Brain pericyte (primary cell): ENCODE results near the gene DOCK1.
"Not testable (repeated sequence)": the region's sequence is repeated elsewhere in the genome, so short reads cannot be mapped to it uniquely, and the experiment has no call there.

Source experiments
- DNase-seq: peaks from one replicate; pipeline ENCODE4 v3.0.0-alpha.2; 2012; ENCODE audit warnings: low read depth, low spot score

DOCK1 gene

GRCh38 chr10:126904818-126905701 is at the start of gene DOCK1:
Gene DOCK1, plus strand, starts transcription at chr10:126905428. Its CDS starts 90 bp downstream, at chr10:126905518.
- DNase-seq = no peak

DNA sequence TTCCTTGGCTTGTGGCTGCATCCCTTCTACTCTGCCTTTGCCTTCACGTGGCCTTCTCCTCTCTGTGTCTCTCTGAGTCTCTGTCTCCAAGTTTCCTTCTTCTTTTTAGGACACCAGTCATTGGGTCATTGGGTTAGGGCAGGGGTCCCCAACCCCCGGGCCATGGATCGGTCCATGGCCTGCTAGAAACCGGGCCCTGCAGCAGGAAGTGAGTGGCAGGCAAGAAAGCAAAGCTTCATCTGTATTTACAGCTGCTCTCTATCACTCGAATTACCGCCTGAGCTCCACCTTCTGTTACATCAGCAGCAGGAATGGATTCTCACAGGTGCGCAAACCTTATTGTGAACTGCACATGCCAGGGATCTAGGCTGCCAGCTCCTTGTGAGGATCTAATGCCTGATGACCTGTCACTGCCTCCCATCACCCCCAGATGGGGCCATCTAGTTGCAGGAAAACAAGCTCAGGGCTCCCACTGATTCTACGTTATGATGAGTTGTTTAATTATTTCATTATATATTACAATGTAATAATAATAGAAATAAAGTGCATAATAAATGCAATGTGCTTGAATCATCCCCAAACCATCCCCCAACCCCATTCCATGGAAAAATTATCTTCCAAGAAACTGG is 47.9 kb upstream of the DOCK1 start:
- DNase-seq = no peak

DNA sequence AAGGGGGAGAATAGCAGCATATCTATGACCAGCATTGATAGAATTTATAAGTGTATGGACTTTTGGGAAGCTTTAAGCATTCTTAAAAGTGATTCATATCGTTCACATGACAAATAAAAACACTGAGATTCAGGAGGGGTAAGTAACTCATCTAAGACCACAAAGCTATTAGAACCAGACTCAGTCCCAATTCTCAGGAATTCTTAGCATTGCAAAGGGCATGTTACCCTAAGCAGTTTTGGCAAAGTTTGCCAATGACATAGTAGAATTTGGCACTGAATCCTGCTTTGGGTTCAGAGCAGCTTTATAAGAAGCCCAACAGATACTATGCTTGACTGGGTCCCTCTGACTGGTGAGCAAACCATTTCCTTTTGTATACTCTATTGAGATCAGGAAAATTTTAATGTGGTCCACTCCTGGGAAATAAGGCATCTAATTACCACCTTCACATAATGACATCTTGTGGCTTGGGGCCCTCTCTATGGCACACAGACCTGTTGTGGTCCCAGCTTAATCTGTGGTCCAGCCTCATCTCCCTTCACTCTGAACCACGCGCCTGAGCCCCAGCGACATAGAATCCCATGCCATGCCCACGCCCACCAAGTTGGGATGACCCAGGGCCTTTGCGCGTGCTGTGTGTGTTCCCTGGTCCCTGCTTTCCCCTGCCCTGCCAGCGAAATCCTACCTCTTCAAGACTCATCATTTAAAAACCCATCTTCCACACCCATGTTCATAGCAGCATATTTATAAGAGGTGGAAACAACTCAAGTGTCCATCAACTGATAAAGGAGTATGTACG is 37.5 kb upstream of the DOCK1 start:
- peak; percentile 15 for DNase-seq

DNA sequence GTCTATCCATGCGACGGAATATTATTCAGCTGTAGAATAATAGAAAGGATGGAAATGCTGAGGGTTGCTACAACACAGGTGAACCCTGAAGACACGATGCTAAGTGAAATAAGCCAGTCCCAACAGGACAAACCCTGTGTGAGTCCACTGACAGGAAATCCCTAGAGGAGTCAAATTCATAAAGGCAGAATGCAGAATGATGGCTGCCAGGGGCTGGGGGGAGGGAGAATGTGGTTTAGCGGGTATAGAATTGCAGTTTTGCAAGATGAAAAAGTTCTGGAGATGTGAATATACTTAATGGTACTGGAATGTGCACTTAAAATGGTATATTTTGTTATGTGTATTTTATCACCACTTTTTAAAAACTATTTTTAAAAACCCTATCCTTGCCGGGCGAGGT is 36.9 kb upstream of the DOCK1 start:
- no peak for DNase-seq

DNA sequence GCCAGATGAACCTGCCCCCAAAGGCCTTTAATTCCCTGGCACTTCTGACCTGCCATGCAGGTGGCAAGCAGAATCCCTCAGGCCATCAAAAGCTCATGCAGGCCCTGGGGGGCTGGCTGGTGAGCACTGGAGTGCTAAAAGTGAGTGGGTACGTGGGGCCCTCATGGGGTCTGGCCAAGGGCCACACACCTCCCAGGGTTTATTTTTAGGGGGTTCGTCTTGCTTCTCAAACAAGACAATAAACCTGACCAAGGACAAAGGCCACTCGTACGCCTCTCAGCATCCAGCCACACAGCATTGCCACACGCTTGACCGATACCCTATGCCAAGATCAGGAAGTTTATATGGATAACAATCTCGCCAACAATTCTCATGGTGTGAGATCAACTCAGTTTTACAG is 33.1 kb upstream of the DOCK1 start:
- no peak for DNase-seq

GRCh38 chr10:126872768-126873167 is 32.5 kb upstream of the DOCK1 start:
- DNase-seq = no peak

DNA sequence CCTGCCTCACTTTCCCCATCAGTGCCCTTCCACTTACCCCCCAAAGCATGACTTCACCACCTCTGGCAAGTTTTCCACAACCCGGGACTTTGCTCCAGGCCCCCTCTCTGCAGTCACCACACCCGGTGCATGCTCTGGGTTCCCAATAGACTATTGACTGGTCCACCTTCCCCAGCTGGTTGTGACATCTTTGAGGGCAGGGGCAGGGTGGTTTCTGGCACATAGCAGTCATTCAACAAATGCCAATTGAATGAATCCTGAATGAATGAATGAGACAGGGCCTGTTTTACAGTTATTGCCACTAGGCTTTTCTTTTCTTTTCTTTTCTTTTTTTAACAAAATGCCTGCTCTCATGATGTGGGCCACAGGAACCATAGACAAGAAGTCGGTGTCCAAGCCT is 28.8 kb upstream of the DOCK1 start:
- DNase-seq = no peak

- DNase-seq = no peak
Measured at GRCh38 chr10:126877390-126877789, 27.8 kb upstream of the DOCK1 start.

- DNase-seq = no peak
Measured at GRCh38 chr10:126878594-126878993, 26.6 kb upstream of the DOCK1 start.

- DNase-seq = no peak
Measured at GRCh38 chr10:126880926-126881325, 24.3 kb upstream of the DOCK1 start.

GRCh38 chr10:126882055-126882454 is 23.2 kb upstream of the DOCK1 start:
- not testable (repeated sequence) for DNase-seq

GRCh38 chr10:126888436-126888835 is 16.8 kb upstream of the DOCK1 start:
- not testable (repeated sequence) for DNase-seq

GRCh38 chr10:126889421-126889820 is 15.8 kb upstream of the DOCK1 start:
- no peak for DNase-seq

DNA sequence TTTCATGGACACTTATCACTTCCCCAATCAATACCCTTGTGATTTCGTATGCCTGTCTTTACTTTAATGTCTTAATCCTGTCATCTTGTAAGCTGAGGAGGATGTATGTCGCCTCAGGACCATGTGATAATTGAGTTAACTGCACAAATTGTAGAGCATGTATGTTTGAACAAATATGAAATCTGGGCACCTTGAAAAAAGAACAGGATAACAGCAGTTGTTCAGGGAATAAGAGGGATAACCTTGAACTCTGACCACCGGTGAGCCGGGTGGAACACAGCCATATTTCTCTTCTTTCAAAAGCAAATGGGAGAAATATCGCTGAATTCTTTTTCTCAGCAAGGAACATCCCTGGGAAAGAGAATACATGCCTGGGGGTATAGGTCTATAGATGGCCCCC is 14.4 kb upstream of the DOCK1 start:
- not testable (repeated sequence) for DNase-seq

GRCh38 chr10:126892226-126893175 is 12.7 kb upstream of the DOCK1 start:
- no peak for DNase-seq

- DNase-seq = no peak
Measured at GRCh38 chr10:126893206-126893605, 12.0 kb upstream of the DOCK1 start.

- DNase-seq = no peak
Measured at GRCh38 chr10:126893841-126894240, 11.4 kb upstream of the DOCK1 start.

GRCh38 chr10:126895214-126895781 is 9.9 kb upstream of the DOCK1 start:
- DNase-seq = no peak

- no peak for DNase-seq
Measured at GRCh38 chr10:126898460-126898859, 6.8 kb upstream of the DOCK1 start.

GRCh38 chr10:126899529-126899928 is 5.7 kb upstream of the DOCK1 start:
- DNase-seq = not testable (repeated sequence)

DNA sequence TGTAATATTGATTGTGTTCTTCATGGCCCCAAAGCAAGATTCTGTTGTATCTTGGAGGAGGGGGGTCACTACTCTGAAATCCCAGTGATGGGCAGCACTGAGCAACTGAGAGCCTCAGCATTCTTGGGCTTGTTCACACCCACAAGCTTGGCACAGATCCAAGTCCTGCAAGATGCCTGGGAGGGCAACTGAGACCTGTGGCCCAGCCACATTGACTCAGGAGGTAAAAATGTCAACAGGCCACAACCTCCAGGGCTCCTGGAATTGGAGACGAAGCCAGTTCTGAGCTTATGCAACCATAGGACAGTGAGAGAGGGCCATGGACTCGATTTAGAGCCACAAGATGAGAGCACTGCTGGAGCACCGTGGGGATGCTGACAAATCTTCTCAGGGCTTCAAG is 3.1 kb upstream of the DOCK1 start:
- no peak for DNase-seq
